Hematopoietic multipotent progenitor cell treated with erythropoietin and hydrocortisone succinate and interleukin-3 and kit ligand, for 15 days (in vitro differentiated cells): ENCODE results near the gene SYTL1.

Experiments
- DNase-seq: peaks from one replicate; pipeline ENCODE4 v3.0.0-alpha.2; 2015; ENCODE audit warnings: low spot score

Gene SYTL1

DNA sequence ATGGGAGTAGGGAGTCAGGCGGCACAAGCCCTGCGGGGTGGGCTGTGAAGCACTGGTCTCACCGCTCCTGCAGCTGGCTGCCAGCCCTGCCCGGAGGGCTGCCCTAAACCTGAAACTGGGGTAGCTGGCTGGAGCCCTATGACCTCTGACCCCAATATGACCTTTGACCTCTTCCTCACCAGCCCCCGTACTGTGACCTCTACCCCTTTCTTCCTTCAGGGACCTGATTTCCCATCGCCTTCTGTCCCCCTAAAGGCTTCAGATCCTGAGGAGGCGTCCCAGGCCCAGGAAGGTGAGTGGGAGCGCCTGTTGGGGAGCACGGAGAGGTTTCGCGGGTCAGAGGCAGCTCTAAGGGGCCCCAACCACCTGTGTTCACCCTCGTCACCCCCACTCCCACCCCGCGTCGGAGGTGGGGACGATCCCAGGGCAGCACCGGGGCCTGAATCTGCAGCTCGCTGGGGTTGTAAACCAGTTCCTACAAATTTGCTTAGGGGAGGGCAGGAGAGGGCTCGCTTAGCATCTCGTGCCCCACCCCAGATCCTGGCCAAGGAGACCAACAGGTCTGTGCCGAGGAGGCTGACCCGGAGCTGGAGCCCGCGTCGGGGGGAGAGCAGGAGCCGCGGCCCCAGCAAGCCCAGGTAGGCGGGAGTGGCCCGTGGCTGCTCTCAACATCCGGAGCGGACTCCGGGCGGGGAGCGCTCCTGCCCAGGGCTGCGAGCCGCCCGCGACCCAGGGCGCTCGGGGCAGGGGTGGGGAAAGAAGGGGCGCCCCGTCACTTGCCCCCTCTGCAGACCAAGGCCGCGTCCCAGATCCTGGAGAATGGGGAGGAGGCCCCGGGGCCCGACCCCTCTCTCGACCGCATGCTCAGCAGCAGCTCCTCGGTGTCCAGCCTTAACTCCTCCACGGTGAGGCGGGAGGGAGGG is 7.3 kb downstream of the SYTL1 start:
- no peak for DNase-seq

DNA sequence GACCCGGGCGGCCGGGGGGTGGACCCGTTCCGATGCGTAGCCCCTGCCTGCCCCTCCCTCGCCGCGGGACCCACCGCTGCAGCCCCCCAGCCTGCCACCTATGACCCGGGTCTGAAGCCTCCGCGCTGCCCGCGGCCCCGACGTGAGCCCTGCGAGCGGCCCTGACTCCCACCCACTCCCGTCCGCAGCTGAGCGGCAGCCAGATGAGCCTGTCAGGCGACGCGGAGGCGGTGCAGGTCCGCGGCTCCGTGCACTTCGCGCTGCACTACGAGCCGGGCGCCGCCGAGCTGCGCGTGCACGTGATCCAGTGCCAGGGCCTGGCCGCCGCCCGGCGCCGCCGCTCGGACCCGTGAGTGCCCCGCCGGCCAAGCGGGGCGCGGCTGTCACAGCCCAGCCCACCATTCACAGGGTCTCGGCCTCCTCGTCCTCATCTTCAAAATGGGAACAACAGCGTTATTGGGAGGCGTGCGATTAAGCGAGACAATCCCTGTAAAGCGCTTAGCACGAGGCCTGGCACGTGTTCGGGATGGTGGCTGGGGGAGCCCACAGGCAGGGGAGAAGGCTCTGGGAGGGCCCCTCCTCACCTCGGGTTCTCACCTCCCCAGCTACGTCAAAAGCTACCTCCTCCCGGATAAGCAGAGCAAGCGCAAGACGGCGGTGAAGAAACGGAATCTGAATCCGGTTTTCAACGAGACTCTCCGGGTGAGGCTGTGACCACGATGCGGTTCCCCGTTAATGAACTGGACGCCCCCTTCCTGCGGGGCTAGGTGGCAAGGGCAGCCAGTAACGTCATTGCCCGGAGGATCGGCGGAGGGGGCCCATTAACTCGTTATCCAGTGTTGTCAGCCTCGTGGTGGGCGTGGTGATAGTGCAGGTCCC is 8.2 kb downstream of the SYTL1 start:
- no peak for DNase-seq

DNA sequence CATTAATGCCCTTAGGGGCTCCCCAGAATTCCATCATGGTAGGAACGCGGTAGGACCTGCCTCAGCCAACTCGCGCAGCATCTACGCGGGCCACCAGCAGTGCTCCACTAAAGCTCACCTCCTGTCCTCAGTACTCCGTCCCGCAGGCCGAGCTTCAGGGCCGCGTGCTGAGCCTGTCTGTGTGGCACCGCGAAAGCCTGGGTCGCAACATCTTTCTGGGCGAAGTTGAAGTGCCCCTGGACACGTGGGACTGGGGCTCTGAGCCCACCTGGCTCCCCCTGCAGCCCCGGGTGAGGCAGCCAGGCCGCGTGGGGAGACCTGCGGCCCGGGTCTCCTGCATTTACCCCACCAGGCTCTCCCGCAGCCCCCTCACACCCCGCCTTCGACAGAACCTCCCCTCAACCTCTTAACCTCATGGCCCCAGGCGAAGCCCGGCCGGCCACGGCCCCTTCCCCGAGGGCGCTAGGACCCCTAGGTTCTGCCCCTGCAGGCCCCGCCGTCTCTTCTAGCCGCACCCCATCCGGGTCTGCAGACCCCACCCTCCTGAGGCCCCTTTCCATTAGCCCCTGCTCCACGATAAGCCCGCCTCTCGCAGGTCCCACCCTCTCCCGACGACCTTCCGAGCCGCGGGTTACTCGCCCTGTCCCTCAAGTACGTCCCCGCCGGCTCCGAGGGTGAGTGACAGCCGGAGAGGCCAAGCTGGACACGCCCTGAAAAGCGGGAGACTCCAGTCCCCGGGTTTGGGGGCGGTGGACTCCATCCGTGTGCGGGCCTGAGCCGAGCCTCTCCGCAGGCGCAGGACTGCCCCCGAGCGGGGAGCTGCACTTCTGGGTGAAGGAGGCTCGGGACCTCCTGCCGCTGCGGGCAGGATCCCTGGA is 9.1 kb downstream of the SYTL1 start:
- no peak for DNase-seq

DNA sequence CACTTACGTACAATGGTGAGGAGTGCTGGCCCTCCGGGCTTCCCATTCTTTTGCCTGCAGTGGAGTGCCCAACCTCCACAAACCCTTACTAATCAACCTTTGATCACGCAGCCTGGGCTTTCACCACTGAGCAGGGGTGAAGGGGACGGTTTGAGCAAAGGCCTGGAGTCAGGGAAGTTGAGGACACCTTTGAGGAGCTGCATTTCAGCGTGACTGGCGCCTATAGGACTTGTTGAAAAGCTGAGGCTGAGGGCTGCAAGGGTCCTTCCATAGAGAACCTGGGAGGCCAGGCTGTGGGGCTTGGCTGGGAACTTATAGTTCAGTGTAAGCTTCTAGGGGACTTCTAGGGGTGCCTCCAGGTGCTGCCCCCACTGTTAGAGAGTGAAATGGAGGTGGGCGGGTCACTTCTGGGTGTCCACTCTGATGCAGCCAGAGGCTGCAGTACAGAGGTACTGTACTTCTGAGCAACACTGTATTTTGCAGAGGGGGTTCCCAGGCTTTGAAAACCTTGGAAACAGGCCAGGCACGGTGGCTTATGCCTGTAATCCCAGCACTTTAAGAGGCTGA is 9.8 kb downstream of the SYTL1 start:
- DNase-seq: no peak

- no peak for DNase-seq
These were observed 11.3 kb downstream of the SYTL1 start for GRCh38 chr1:27353166-27353565.

DNA sequence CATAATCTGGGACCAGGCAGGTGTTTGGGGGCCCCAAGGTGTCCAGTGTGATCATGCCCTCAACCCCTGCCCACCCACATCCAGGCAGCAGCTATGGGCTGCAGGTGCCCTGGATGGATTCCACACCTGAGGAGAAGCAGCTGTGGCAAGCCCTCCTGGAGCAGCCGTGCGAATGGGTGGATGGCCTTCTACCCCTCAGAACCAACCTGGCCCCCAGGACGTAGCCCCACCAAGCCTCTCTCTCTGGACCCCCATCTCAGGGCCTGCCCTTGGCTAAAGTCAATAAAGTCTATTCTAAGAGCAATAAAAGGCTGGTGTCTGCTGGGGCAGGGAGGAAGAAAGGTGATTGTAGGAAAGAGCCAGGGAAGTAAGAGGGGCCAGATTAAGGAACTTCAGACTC is 11.8 kb downstream of the SYTL1 start:
- no peak for DNase-seq

- no peak for DNase-seq
These were observed 13.9 kb downstream of the SYTL1 start for GRCh38 chr1:27355683-27356082.

DNA sequence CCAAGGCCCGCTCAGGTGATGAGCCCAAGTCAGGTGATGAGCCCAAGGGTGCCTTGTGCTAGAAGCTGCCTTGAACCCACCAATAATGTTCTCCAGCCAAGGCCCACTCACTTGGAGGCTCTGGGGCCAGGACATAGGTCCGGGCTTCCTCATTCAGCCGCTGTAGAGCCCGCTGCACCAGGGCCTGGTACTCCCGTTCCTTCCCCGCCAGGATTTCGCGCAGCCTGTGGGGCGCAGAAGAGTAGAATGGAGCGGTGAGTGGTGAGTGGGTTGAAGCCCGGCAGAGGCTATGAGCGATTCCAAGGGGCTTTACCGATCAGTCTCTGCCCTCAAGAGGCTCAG is 14.4 kb downstream of the SYTL1 start:
- no peak for DNase-seq

DNA sequence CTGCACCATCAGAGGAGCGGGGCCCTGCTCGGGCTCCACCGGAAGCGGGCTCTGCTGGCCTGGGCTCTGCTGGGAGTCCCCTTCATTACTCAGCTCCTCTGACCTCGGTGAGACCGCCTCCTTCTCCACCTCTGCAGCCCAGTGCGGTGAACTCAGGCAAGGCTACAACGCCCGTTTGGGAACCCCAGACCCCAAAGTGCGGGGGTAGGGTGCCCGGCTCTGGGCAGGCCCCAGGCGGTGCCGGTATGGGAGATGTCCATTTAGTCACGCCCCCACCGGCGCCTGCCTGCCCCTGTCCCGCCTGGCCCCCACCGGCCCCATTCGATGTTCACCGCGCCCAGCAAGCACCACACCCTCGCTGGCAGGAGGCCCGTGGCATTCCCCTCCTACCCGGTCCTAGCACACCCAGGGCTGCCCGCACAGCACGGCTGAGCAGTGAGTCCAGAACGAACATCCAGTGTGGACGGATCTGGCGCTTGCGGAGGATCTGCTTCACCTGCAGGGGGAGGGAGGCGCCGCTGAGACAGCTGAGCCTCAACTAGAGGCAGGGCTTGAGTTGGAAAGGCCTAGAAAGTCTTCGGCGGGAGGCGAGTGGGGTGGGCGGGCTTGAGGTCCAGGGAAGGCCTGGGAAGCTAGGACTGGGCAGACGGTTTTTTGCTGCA is 14.9 kb downstream of the SYTL1 start:
- peak; percentile 59 for DNase-seq

GRCh38 chr1:27357281-27358037 is 15.6 kb downstream of the SYTL1 start:
- DNase-seq: peak; percentile 76

GRCh38 chr1:27358038-27358927 is 16.5 kb downstream of the SYTL1 start:
- no peak for DNase-seq

DNA sequence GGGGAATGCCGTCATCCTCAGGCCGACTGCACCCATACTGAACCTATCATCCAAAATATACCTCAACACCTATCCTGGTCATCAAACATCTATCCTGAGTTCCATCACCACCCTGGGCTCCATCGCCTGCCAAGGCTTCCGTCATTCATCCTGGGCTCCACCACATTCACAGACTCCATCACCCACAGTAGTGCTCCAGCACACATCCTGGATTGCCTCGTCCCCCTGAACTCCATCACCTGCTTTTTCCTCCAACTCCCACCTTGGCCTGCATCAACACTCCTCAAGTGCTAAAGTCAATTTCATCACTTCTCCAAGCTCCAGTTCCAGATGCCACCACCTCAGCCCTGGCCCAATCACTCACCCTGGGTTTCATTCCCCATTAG is 17.1 kb downstream of the SYTL1 start:
- no peak for DNase-seq

DNA sequence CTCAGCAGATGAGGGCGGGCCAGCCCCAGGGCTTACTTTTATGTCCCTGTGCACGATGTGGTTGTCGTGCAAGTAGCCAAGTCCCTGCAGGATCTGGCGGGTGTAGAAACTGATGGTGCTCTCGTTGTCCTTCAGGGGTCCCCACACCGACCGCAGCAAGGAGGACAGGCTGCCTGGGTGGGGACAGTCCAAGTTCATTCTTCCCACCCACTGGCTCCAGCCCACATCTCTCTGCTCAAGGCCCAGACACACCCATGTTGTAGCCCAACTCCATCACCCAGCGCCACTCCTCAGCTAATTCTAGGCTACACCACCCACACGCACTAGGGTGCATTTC is 18.0 kb downstream of the SYTL1 start:
- DNase-seq: no peak

- DNase-seq: peak; percentile 42
These were observed 18.6 kb downstream of the SYTL1 start for GRCh38 chr1:27360159-27361043.

- DNase-seq: no peak
These were observed 19.2 kb downstream of the SYTL1 start for GRCh38 chr1:27361044-27361402.

- DNase-seq: no peak
These were observed 19.7 kb downstream of the SYTL1 start for GRCh38 chr1:27361553-27361952.

DNA sequence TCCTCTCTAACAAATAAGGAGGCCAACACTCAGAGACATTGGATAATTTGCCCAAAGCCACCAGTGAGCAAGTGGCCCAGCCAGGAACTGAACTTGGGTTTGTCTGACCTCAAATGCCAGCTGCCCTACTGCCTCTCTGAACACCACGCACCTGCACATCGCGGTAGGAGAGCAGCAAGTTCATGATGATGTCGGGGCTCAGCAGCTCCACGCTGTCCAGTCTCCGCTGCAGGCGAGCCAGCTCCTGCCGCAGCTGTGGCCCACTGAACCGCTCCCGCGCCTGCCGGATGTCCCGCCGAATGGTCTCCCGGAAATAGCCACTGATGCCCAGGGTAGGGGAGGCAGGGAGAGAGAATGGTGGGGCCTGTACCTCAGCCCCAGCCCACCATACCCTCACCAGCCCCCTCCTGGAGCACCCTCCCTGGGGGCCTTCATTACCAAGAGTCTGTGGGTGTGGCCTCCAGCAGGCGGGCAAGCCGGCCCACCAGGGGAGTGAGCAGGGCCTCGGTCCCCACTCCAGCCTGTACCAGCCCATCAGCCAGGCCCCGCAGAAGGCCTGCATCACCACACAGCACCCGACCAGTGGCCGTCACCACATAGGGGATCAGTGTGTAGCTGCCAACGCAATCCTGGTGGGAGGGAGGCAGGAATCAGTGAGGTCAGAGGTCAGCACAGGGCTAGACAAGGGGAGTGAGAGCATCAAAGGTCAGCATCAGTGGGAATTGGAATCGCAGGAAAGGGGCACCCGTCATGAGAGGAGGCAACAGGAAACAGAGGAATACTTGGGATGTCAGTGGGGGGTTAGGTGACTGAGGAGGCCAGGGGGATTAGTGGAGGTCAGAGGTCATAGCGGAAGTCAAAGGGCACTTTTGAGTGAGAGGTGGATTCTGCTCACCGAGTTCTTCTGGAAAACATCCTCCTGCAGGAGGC is 22.2 kb downstream of the SYTL1 start:
- DNase-seq: no peak
